Measurements from ENCODE around the gene SCGB2B2.
"Not testable (repeated sequence)": the region's sequence is repeated elsewhere in the genome, so short reads cannot be mapped to it uniquely, and the experiment has no call there.

SCGB2B2 gene

DNA sequence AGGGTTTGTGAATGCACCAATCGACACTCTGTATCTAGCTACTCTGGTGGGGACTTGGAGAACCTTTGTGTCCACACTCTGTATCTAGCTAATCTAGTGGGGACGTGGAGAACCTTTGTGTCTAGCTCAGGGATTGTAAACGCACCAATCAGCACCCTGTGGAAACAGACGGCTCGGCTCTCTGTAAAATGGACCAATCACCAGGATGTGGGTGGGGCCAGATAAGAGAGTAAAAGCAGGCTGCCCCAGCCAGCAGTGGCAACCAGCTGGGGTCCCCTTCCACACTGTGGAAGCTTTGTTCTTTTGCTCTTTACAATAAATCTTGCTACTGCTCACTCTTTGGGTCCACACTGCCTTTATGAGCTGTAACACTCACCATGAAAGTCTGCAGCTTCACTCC is 8.3 kb downstream of the SCGB2B2 start:
- not testable (repeated sequence) for DNase-seq

DNA sequence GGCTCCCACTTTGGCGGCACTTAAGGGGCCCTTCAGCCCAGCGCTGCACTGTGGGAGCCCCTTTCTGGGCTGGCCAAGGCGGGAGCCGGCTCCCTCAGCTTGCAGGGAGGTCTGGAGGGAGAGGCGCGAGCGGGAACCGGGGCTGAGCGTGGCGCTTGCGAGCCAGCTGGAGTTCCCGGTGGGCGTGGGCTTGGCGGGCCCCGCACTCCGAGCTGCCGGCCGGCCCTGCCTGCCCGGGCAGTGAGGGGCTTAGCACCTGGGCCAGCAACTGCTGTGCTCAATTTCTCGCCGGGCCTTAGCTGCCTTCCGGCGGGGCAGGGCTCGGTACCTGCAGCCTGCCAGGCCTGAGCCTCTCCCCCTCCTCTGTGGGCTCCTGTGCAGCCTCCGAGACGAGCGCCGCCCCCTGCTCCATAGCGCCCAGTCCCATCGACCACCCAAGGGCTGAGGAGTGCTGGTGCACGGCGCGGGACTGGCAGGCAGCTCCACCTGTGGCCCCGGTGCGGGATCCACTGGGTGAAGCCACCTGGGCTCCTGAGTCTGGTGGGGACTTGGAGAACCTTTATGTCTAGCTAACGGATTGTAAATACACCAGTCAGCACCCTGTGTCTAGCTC is 8.8 kb downstream of the SCGB2B2 start:
- DNase-seq = not testable (repeated sequence)

DNA sequence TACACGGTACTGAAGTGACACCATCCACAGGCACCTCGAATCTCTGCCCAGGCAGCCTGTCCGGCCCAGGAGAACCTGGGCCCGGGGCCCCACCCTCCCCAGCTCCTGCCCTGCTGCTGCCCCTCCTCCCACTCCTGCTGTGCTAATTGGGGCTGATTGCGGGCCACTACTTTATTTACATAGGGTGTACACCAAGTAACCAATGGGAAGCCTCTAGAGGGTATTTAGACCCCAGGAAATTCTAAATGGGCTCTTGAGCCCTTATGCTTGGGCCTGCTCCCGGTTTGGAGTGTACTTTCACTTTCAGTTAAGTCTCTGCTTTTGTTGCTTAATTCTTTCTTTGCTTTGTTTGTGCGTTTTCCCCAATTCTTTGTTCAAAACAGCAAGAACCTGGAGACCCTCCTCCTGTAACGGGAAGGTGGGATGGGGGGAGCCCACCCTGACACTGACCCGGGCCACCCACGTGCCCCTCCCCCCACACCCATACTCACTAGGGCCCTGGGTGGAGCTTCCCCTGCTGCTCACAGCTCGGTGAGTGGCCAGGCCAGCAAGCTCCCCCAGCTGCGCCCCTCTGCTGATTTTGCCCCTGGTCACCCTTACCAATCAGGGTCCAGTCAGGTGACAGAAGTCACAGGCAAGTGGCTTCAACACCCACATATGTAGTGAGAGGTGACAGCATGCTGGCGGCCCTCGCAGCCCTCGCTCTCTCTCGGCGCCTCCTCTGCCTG is 9.4 kb downstream of the SCGB2B2 start:
- no peak for DNase-seq

DNA sequence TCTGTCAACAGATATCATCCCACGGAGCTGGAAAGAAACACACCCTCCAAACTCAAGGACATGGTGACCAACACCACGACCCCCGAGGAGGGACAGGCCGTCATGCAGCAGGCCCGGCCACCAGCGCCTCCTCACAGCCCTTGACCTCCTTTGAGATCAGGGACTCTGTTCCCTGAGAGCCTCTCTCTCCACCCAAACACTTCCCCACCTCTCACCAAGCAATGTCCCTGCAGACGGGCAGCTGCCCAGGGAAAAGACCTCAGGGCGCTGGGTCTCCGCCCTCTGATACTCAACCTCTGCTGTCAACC is 10.0 kb downstream of the SCGB2B2 start:
- DNase-seq = no peak

DNA sequence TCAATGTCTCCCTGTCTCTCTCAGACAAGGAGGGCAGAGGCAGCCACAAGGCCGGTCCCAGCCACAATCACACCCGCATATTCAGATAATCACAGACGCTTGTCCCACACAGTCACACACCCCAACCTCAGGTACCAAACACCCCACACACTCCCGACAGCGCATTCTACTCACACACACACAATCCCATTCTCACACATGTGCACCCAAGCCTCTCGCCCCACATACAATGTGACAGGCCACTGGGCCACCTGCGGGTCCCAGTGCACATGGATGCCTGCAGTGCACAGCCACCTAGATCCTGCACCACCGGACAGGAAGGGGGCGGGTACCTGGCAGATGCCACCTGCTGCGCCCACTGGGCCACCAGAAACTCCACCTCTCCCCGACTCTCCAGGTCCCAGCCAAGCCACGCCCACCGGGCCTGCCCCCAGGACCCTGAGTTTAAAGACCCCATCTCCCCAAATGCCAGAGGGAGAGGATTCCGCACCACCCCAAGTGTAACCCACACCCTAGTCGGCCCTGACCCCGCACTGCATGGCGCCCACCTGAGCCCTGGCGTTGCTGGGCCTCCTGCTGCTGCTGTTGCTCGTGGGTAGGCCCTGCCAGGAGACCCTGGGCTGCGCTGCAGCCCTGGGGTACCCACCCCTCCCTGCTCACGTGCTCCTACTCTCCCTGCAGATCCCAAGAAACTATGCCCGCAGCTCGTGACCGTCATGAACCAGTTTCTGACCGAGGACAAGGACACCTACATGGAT is 10.6 kb downstream of the SCGB2B2 start:
- no peak for DNase-seq

DNA sequence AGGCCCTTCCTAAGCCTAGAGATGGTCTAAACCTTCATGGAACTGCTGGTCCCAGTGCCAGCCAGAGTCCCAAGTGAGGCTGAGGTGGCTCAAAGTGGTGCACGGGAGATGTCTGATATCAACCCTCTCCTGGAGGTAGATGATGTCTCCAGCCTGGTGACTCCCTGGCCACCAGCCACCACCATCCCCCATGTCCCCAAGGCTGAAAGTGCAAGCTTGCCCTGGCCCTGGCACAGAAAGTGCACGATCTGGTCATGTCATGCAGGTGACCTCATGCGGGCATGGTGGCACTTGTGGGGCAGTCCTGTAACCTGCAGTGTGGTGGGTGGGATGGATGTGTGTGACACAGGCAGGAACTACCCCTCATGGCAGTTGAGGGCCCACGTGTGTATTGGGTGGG is 11.7 kb downstream of the SCGB2B2 start:
- DNase-seq = not testable (repeated sequence)

DNA sequence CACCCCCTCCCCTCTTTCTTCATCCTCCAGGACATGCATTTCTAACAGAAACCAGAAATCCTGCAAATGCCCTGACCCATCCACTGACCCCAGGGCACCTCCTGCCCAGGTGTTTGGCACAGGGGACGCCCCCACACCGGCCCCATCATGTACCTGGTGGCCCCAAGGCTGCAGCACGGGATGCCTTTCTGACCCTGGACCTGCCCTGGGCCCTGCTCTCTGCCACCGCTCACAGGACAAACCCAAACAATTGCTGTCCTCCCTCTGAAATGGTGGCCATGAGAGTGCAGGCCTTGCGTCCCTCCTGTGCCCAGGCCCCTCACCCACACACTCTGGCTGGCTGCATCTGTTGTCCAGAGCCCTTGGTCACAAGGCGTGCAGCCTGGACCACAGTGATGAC is 12.1 kb downstream of the SCGB2B2 start:
- no peak for DNase-seq

DNA sequence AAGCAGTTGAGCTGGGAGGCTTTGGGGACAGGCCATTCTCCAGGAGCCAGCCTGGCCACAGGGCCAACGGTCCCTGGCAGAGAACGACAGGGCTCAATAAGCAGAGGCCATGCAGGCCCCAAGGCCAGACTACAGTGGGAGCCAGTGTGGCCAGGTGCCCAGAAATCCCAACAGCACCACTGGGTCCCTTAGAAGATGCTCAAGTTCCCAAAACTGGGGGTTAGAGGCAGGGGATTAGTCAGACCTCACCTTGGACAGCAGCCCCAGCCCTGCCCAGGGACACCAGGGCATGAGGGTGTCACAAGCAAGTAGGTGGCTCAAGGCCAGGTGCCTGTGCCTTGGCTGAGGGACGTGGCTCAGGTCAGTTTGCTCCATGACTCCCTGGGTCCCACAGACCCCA is 12.8 kb downstream of the SCGB2B2 start:
- DNase-seq = no peak

DNA sequence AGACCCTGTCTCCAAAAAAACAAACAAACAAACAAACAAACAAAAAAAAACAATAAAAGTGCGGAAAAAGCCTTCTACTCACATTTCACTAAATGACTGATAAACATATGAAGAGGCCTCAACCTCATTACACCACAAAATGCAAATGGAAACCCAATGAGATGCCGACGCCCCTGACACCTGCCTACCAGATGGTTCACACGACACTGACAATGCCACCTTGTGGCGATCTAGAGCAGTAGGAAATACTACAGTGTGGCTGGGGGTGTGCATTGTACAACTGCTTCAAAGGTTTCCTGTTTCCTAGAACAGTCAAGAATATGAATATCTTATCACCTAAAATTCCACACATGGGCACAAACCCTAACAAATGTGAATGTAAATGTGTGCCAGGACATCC is 14.0 kb downstream of the SCGB2B2 start:
- peak; percentile 55 for DNase-seq

DNA sequence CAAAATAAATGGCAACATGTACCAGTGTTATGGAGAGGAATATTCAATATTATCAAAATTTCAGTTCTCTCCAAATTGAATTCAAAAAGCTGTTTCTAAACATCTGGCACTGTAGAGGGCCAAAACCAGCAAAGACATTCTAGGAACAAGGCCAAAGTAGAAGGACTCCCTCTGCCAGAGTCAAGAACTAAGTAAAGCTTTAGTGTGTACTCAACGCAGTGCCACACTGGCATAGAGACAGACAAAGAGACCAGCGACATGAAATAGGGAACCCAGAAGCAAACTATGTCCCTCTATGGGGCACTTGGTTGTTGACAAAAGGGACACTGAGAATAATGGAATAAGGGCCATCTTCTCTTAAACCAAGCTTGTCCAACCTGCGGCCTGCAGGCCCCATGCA is 15.6 kb downstream of the SCGB2B2 start:
- DNase-seq = no peak

DNA sequence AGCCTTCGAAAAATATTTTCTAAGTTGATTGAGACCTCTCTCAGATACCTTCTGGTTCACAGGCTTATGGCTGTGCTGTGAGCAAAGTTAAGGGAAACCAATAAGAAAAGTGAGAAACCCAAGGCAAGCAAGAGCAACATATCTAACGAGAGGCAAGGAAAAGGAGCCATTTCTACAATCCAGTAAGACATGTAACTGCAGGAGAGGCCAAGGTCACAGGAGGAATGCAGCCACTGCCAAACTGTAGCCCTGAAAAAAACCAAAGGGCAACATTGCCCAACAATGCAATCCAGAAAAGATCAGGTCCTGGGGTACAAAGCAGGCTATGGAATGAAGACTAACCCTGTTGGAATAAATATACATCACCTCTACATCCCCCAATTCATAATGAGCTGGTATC is 21.3 kb downstream of the SCGB2B2 start:
- no peak for DNase-seq

DNA sequence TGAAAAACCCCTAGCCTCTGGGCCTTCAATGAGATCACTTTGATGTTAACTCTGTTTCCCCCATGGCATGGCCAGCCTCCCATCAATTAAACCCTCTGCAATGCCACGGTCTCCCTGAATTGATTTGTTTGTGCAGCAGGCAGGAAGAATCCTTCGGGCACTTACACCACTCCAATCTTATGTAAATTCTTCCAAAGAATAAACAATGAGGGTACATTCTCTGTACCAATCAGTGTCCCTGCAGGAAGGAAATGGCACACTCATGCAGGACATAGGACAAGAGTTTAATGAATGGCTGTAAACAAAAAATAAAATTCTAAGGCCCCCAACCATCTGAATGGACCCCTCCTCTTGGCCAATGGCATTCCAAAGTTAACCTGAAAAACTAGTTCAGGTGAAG is 22.2 kb downstream of the SCGB2B2 start:
- no peak for DNase-seq

DNA sequence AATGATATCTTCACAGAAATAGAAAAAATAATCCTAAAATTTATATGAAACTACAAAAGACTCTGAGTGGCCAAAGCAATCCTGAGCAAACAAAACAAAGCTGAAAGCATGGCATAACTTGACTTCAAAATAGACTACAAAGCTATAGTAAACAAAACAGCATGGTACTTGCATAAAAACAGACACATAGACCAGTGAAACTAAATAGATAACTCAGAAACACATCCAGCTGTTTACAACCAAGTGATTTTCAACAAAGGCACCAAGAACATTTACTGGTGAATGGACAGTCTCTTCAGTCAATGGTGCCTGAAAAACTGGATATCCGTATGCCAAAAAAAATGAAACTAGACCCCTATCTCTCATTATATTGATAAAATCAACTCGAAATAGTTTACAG is 25.2 kb downstream of the SCGB2B2 start:
- DNase-seq = no peak

DNA sequence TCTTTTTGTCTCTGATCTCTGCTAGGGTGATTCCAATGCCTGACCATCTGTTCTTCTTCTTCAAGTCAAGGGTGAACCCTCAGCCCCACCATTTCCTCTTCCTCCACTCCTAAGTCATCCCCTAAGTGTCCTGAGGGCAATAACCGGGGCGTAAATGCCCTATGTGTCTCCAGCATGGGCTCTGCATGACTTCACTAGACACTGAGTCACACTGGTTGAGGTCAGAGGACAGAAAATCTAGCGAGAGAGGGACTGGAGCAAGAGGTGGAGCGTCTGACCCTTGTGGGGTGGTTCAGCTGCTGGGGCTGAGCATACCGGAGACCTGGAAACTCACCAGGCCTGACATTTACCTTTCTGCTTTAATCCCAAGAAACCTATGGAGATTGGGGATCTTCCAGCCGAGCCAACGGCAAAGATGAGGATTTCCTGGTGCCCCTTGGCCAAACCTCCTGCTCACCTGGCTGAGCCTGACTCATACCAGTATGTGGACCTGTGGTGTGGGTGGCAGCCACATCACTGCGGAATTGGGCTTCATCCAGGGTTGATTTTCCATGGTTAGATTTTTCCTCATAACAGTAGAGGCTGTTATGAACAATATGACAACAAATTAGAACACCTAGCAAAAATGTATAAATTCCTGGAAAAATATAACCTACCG is 26.9 kb downstream of the SCGB2B2 start:
- no peak for DNase-seq

DNA sequence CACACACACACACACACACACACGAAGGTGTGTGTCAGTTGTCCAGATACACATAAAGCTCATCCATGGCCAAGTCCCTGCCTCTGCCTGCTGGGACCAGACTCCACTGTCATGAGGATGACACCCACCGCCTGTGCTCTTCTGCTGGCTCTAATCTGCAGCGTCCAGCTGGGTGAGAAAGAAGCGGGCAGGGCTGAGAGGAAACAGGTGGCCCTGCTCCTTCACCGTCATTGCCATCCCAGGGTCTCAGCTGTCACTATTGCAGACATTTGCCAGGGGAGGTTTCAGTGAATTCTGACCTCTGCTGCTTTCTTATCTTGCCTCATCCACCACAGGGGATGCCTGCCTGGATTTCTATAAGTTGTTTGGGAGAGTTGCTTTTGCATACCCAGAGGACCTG is 31.4 kb downstream of the SCGB2B2 start:
- DNase-seq = peak; percentile 28

DNA sequence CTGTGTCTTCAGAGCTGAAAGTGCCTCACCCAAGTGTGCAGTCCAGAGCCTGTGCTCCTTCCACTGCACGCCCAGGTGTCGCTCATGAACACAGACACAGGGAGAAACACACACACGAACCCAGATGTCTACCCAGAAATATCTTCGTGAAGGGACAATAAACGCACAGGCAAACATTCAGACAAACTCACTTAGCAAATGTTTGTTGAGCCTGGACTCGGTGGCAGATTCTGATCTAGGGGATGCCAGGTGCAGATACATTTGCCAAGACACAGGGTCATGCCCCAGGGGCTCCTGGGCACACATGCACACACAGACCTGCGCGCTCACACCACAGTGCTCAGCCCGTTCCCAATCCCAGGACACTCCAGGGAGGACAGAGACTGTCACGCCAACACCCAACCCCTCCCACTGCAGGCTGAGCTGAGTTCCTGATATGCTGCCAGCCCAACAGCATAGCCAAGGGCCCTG is 31.9 kb downstream of the SCGB2B2 start:
- DNase-seq = no peak

DNA sequence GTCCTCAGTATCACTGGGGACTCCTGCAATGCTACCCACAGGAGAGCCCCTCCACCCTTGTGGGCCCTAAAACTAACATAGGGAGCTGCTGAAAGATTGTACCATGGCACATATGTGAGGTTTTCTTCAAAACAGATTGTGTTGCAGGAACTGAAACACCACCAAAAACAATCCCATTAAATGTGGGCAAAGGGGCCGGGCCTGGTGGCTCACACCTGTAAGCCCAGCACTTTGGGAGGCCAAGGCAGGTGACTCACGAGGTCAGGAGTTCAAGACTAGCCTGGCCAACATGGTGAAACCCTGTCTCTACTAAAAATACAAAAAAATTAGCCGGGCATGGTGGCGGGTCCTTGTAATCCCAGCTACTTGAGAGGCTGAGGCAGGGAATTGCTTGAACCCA is 34.7 kb downstream of the SCGB2B2 start:
- no peak for DNase-seq

DNA sequence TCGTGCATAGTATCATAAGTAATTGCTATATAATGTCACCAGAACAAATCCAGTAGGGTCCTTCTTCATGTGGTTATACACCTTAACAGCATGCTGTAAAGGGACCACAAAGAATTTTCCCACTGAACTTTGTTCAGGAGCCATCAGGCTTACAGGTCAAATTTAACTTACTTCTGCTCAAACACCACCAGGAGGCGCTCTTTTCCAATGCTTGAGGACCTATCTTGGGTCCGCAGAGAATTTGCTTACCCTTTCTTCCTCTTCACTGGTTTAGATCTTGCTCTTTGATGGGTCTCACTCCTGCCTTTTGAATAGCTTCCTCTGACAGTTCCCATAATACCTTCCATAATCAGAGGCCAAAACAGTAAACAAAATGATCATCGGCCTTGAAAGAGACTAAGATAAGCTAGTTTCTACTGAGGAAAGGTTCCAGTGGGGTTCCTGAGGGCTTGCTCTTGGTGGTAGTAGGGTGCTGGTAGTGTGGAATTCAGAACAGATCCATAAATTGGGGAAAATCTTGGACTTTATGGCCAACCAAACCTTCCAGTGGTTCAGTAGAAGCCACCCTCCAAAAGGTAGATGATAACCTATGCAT is 37.4 kb downstream of the SCGB2B2 start:
- peak; percentile 88 for DNase-seq

DNA sequence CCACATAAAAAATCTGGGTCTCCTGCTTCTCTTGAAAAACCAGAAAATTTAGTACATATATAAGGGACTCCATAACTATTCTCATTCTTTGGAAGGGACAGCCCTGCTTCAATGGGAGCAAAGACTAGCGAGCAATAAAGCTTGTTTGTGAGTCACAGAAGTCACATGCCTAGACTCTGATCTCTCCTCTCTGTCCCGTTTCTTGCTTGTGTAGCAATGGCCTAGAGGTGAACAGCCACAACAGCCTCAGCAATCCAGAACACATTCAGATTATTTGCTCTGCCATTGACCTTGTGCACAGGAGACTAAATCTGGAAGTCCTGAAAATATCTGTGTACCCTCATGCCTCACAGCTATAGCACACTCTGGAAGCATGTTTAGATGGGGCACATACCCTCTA is 43.2 kb downstream of the SCGB2B2 start:
- DNase-seq = no peak

Data from hematopoietic multipotent progenitor cell treated with erythropoietin and hydrocortisone succinate and interleukin-3 and kit ligand, for 4 days (in vitro differentiated cells).